CMK (cell line): ENCODE results near the gene KLHL2.
"Not testable (repeated sequence)": the region's sequence is repeated elsewhere in the genome, so short reads cannot be mapped to it uniquely, and the experiment has no call there.

ENCODE experiments used
- DNase-seq: peaks from one replicate; pipeline ENCODE4 v3.0.0-alpha.2; 2010; ENCODE audit warnings: low read depth

KLHL2 gene

DNA sequence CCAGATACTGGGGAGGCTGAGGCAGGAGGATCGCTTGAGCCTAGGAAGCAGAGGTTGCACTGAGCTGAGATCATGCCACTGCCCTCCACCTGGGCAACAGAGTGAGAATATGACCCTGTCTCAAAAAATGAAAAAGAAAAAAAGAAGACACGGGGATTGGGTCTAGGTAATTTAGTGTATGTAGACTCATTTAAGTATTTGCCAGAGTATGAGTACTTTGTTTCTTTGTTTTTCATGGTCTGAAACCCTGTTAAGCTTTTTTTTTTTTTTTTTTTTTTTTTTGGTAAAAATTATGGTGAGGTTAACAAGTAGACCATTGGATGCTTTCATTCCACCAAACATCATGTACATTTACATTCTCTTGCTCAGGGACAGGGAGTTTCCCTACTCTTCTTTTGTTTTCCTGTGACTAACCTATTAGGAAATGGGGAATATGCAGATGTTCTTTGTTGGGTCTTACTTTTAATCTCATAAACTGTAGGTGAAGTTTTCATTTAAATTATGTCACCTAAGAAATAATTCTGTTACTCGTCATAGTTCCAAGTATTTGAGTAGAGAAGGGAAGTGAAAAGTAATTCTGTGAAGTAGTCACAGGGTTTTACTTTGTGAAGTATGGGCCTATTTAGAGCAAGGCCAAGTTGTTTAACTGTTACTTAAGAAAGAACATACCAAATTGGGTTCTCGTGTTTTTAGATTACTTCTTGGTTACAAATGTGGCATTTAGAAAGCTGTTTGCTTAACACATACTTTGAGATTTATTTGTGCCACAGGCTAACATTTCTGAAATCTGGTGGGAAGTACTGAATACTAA, 25.5 kb downstream of the KLHL2 start:
- DNase-seq: not testable (repeated sequence)

DNA sequence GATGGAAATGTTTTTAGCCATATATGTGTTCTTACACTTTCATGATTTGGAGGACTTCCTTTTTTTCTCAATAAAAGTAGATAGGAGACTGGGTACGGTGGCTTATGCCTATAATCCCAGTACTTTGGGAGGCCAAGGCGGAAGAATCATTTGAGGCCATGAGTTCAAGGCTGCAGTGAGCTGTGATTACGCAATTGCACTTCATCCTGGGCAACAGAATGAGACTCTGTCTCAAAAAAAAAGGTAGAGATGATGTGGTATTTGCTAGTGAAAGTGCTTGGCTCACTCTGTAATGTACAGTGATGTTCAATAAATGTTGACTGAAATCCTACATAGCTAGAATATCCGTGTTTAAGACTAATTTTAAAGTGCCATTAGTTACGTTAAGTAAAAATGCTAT, 27.4 kb downstream of the KLHL2 start:
- DNase-seq: no peak

DNA sequence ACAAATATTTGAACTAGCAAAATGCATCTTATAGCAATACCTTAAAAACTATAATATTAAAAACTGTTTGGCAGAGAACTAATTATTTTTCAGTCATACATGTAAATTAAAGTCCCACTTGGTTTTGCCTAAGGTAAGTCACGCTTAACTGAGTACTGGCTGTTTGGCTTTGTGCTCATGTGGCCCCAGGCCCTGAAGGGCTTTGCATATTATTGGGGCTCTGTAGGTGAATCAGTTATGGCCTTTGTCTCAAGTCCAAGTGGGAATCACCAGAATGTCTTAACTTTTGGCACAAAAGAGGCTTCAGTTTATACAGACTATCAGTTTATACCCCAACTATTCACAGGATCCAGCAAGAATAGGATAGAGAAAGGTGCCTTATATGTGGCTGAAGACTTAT, 29.5 kb downstream of the KLHL2 start:
- DNase-seq: not testable (repeated sequence)

DNA sequence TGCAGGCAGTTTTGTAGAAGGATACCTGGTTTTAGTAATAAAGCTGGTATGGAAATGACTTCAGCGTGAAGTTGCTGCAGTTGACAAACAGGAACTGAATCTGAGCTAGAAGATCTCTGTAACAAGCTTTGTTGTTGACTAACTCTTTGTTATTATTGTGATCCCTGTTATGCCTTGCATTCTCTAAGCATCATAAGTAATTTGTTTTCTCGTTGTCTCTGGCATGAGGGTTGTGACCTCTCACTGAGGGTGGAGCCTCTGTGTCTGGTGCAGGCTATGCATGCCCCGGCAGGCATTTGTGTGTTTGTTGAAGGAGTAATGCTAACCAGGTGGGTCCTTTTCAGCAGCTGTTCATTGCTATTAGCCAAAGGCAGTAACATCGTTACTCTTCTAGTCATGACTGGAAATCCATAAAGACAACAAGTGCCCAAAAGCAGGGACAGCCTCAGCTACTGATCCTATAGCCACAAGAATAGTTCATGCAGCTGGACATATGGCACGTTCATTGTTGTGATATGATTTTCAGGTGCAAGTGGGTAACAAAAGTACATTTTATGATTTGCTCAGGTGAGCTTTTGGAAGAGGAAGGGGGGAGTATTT, 30.8 kb downstream of the KLHL2 start:
- DNase-seq: not testable (repeated sequence)

DNA sequence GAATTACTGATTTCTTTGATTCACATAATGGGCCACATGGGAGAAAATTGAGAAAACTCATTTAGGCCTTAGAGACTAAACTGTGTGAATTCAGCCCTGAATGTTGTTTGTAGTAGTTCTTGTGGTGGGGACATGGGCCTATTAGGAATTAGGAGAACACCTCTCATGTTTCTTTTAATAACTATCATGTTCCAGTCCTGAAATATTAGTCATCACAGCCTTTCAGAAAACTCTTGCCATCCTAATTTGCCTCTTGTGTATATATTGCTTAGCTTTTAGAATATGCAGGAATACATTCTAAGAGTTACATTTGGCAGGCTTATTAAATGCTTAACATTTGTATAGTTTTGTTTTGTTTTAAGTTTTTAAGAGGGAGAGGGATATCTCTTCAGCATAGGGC, 33.4 kb downstream of the KLHL2 start:
- DNase-seq: not testable (repeated sequence)

DNA sequence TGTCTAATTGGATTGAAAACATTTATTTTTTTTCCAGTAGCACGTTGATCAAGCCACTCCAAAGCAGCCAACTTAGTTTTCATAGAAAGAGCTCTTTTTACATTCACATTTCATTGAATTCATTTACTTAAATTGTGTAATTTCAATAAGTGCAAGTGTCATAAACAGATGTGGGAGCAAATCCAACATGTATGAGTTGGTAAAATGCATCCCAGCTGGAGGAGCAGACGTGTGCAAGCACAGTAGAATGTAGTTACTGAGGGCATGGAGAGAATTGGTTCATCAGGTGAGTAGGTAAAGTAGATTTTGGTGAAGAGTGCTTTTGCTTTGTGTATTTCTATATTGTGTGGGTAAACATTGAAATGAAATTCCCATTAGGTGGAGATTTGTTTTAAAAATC, 36.8 kb downstream of the KLHL2 start:
- not testable (repeated sequence) for DNase-seq

DNA sequence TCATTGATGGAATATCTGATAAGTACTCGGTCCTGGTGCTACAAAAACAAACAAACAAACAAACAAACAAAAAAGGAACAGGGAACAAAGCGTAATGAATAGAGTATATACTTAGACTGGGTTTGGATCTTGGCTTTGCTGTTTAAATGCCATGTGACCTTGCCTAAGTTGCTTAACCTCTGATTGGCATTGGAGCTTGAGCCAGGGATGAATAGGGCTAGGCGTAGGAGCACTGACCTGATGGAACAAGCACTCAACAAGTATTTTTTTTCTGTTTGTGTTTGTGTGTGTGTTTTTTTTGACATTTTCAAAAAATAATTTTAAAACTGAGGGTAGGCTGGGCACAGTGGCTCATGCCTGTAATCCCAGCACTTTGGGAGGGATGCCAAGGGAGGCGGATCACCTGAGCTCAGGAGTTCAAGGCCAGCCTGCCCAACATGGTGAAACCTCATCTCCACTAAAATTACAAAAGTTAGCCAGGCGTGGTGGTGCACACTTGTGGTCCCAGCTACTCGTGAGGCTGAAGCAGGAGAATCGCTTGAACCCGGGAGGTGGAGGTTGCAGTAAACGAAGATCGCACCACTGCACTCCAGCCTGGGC, 37.3 kb downstream of the KLHL2 start:
- DNase-seq: not testable (repeated sequence)

DNA sequence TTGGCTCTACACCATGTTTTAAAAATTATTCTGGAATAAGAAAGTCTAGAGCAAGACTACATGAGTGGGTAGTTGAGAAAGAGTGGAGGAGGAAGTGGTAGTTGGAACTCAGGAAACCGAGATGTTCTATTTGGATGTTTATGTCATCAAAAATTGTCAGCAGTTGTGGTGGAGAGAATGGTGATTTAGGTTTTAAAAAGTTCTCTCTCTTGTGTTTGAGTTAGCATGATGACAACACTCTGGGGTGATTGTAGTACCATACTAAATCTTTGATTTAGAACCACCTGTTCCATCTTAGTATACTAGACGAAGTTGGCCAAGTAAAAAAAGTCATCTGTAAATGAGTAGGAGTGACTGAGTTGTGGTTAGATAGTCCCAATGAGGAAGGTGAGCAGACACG, 40.7 kb downstream of the KLHL2 start:
- DNase-seq: no peak

DNA sequence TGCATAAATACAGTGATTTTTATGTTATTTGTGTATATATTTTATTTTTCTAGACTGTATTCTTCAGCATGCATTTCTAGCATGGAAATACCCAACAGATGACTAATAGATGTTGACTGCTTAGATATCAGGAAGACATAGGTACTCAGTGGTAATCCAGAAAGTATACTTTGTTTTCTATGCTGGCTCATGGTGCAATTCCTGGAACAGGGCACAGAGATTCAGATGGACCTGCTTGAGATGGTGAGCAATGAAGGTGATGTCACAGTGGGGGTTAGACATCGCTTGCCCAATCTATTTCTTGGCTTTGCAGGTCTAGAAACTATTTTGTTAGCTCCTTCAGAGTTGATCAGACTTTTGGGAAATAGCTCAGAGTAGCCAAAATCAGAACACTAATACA, 41.5 kb downstream of the KLHL2 start:
- not testable (repeated sequence) for DNase-seq

DNA sequence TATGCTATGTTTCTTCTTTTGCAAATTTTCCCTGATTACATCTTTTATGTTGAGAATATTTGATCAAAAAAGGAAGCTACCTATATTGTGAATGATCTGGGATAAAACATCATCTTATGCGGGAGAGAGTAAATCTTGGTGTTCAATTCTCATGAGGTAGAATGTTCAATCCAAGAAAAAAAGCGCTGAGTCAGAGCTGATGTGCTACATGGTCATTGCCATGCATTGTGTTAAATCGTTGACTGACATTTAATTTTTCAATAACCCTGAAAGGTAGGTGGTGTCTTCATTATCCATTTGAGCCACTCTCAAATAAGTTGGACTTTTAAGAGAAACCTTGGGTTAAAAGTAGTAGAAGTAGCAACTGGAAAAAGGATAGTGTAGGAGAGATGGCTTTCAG, 47.4 kb downstream of the KLHL2 start:
- DNase-seq: not testable (repeated sequence)

DNA sequence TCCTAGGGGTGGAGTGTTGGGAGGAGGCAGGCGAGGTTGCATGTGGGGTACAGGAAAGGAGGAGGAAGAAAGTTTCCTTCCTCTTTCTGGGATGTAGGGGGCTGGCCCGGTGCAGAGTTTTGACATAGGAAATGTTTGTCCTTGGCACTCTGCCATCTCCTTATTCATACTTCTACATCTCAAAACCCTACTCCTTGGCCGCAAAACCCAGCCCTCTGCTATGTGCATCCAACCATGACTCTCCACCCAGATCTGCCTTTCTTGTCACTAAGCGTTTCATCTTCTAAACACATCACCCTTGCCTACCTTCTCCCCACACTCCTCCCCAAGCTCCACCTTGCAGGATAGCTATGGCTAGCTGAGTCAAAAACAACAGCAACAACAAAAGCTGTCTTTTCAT, 48.1 kb downstream of the KLHL2 start:
- peak; percentile 37 for DNase-seq

DNA sequence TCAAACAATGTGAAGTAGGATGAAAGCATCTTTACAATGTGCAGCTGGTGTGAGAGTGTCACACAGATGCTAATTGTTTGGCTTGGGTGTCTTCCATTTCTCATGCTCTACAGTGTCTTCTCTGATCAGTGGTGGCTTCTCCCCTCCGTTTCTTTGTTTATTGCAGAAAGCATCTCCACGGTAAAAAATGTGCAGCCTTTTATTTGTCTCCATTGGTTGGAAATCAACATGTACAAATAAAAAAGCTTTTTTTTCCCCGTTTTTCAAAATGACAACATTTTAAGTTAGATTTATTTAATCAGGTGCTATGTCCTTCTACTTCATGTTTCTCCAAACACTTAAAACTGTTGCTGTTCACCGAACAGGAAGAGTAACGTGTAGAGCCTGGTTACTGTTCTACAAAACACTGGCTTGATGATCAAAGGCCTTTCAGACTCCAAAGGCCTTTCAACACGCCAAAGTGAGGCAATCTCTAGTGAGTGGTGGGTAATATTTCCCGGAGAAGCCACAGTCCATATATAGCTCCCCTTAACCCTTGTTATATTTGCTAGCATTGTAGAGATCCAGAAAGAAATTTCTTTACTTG, 48.8 kb downstream of the KLHL2 start:
- not testable (repeated sequence) for DNase-seq

DNA sequence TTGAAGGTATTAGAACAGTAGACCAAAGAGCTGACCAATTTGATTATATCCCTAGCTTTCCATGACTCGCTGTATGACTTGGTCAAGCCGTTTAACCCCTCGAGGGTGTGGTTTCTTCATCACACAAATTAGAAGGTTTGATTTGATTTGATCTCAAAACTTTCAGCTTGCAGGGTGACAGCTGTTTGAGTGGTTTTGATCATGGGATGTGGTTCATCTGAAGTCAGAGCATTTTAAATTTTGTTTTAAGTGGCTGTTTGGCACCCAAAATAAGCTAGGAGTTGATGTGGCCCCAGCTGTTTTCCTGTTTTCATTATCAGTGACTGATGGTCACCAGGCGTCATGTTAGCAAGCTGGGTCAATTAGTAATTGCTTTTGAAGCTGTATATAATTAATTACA, 52.4 kb downstream of the KLHL2 start:
- not testable (repeated sequence) for DNase-seq

DNA sequence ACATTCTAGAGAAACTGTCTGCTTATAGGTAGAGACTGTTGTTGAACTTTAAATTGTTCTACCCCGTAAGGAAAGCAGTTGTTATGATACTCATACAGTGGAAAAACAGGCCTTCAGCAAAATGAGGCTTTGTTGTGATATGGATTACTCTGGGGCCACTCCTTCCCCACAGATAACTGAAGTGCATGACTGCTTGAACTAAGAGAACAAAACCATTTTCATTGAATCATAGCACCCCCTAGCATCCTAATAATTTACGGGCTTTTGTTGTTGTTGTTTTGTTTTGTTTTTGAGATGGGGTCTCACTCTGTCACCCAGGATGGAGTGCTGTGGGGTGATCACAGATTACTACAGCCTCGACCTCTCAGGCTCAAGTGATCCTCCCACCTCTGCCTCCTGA, 54.9 kb downstream of the KLHL2 start:
- DNase-seq: not testable (repeated sequence)

DNA sequence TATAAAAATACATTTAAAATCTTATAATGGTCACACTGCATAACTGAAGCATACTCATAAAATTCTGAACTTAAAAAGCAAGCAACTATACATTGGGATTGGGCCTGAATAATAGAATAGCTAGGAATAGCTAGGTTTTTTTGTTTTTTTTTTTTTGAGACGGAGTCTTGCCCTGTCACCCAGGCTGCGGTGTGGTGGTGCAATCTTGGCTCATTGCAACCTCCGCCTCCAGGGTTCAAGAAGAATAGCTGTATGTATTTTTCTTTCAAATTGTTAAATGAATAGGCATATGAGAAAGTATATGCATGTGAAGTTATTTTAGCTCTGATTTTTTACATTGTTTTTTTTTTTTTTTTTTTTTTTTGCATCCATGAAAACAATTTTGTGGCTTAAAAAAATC, 56.1 kb downstream of the KLHL2 start:
- not testable (repeated sequence) for DNase-seq

DNA sequence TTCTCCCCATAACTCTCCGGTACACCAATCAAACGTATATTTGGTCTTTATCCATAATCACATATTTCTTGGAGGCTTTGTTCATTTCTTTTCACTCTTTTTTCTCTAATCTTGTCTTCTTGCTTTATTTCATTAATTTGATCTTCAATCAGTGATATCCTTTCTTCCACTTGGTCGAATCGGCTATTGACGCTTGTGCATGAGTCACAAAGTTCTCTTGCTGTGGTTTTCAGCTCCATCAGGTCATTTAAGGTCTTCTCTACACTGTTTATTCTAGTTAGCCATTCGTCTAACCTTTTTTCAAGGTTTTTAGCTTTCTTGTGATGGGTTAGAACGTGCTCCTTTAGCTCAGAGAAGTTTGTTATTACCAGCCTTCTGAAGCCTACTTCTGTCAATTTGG, 62.6 kb downstream of the KLHL2 start:
- DNase-seq: not testable (repeated sequence)

DNA sequence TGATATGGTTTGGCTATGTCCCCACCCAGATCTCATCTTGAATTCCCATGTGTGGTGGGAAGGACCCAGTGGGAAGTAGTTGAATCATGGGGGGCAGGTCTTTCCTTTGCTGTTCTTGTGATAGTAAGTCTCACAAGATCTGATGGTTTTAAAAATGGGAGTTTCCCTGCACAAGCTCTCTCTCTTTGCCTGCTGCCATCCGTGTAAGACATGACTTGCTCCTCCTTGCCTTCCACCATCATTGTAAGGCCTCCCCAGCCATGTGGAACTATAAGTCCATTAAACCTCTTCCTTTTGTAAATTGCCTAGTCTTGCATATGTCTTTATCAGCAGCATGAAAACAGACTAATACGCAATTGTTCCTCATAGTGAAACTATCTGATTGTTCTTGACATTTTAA, 66.1 kb downstream of the KLHL2 start:
- DNase-seq: not testable (repeated sequence)

DNA sequence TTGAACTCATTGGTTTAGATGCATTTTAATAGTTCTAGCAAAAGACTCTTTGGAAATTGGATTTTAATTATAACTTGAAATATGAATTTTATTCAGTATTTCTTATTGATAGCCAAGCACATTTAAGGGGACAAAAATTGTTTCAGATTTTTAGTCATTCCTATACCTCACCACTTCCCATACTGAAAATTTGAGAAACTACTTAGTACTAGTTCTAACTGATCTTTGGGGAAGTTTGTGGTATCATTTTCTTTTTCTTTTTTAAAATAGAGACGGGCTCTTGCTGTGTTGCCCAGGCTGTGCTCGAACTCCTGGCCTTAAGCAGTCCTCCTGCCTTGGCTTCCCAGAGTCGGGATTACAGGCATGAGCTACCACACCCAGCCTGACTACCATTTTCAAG, 68.0 kb downstream of the KLHL2 start:
- not testable (repeated sequence) for DNase-seq

DNA sequence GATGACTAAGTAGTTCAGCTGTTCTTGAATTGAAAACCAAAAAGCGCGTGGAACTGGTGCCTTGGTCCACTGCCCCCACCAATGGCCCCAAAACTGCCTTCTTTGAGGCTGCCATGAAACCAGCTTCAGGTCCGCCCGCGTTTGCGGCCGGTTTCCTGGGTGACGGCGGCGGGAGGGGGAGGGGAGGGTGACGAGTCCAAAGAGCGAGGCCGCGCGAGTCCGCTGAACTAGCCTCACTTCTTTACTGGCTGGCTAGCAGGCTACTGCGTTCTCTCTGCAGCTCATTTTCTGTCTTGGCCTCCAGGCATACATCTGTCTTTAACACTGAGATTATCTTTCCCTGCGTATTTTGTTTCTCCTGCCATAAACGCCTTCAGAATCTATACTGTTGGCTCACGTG, 72.2 kb downstream of the KLHL2 start:
- not testable (repeated sequence) for DNase-seq

DNA sequence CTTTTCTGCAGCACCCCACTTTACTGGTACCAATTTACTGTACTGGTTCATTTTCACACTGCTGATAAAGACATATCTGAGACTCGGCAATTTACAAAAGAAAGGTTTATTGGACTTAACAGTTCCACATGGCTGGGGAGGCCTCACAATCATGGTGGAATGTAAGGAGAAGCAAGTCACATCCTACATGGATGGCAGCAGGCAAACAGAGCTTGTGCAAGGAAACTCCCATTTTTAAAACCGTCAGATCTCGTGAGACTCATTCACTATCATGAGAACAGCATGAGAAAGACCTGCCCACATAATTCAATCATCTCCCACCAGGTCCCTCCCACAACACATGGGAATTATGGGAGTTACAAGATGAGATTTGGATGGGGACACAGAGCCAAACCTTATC, 77.3 kb downstream of the KLHL2 start:
- not testable (repeated sequence) for DNase-seq

DNA sequence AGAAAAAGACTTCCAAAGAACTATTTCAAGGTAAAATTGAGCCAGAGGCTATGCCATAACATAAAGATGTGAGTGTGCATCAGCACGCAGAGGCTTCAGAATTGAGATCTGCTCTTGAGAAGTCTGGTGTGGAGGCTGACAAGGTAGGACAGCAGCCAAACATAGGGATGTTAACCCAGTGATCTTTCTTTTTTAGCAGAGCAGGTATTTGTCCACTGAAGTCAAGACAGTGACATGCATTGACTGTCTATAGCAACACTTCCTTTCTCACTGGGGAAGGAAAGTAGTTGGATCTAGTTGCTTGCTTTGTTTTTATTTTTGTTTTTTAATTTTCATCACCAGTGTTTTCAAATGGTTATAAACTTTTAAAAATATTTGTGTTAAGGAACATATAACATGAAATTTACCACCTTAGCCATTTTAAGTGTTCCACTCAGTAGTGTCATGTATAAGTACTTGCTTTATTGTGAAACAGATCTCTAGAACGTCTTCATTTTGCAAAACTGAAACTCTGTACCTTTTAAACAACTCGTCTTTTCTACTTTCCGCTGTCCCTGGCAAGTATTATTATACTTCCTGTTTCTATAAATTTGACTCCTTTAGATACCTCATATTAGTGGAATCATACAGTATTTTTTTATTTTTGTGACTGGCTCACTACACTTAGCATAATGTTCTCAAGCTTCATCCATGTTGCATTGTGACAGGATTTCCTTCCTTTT, 79.4 kb downstream of the KLHL2 start:
- not testable (repeated sequence) for DNase-seq

DNA sequence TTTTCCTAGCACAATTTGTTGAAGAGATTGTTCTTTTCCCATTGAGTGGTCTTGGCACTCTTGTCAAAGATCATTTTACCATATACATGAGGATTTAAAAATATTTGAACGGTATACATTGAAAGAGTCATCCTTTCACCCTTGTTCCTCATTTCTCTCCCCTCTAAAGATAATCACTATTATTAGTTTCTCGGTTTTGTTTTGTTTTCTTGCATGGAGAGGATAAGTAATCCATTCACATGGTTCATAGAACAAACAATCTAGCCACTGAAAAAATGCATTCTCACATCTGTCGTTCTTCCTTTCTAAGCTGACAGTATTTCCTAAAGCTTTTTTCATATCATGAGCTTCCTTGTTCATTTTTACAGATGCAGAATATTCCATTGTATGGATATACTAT, 80.9 kb downstream of the KLHL2 start:
- no peak for DNase-seq
